Liver (tissue), 9 donors: Measurements from ENCODE around the gene POLR2L. TPM values are rescaled to one million over a fixed set of nuclear protein-coding genes. Genes with fewer than 3 reads are reported as not detected.

Experiments
- DNase-seq: peaks from one replicate; pipeline ENCODE4 v3.0.0-alpha.2; 2017; ENCODE audit warnings: low spot score
- H3K27ac ChIP-seq, 2 donors: one replicate each; pipeline ENCODE4 v1.7.0; 2013; ENCODE audit warnings: inconsistent platforms in 2 of 2, low read length in 2 of 2, control low read depth in 1 of 2, low read depth in 1 of 2, mild to moderate bottlenecking in 1 of 2
- H3K27me3 ChIP-seq, 4 donors: one replicate each; pipeline versions ENCODE4 v1.6.1 to v1.7.0; 2013; ENCODE audit warnings: low read length in 3 of 4, inconsistent platforms in 1 of 4, mild to moderate bottlenecking in 1 of 4, moderate library complexity in 1 of 4; ENCODE audit not compliant: control insufficient read depth in 4 of 4, insufficient read depth in 4 of 4
- H3K36me3 ChIP-seq, 4 donors: one replicate each; pipeline versions ENCODE4 v1.6.1 to v1.7.0; 2013; ENCODE audit warnings: low read length in 3 of 4, mild to moderate bottlenecking in 3 of 4, low read depth in 1 of 4, moderate library complexity in 1 of 4; ENCODE audit not compliant: control insufficient read depth in 4 of 4, insufficient read depth in 3 of 4
- H3K4me1 ChIP-seq, 4 donors: one replicate each; pipeline versions ENCODE4 v1.6.1 to v1.7.0; 2013; ENCODE audit warnings: low read length in 3 of 4, mild to moderate bottlenecking in 3 of 4, moderate library complexity in 1 of 4; ENCODE audit not compliant: control insufficient read depth in 4 of 4, insufficient read depth in 4 of 4
- H3K4me3 ChIP-seq, 3 donors: one replicate each; pipeline versions ENCODE4 v1.6.1 to v1.7.0; 2013; ENCODE audit warnings: low read length in 3 of 3, control low read depth in 1 of 3, low read depth in 1 of 3, mild to moderate bottlenecking in 1 of 3
- H3K9ac ChIP-seq, 2 donors: one replicate each; pipeline ENCODE4 v1.7.0; 2013; ENCODE audit warnings: low read length in 2 of 2, mild to moderate bottlenecking in 2 of 2, moderate library complexity in 2 of 2, control low read depth in 1 of 2, low read depth in 1 of 2
- H3K9me3 ChIP-seq, 4 donors: one replicate each; pipeline versions ENCODE4 v1.6.1 to v1.7.0; 2013; ENCODE audit warnings: low read length in 3 of 4; ENCODE audit not compliant: control insufficient read depth in 4 of 4
- ATF3 ChIP-seq: IDR thresholded peaks from 2 replicates; pipeline ENCODE4 v1.6.1; 2016; ENCODE audit warnings: antibody characterized with exemption
- CTCF ChIP-seq: fragments of 150-350 bp; IDR thresholded peaks from 2 replicates; pipeline ENCODE4 v1.5.1; 2017; ENCODE audit warnings: improper control_type of control experiment, low read depth, low read length; ENCODE audit not compliant: missing input control
- EGR1 ChIP-seq, 2 donors: IDR thresholded peaks; 2 replicates each; pipeline ENCODE4 v1.6.1; 2016 to 2018; ENCODE audit warnings: antibody characterized with exemption in 2 of 2, low read depth in 2 of 2
- GABPA ChIP-seq, 2 donors: IDR thresholded peaks in 1 of 2; conservative IDR thresholded peaks in 1 of 2; 2 replicates each; pipeline ENCODE4 v1.6.1; 2016; ENCODE audit warnings: antibody characterized with exemption in 2 of 2, mild to moderate bottlenecking in 1 of 2, moderate library complexity in 1 of 2
- HNF4A ChIP-seq, 2 donors: conservative IDR thresholded peaks; 2 replicates each; pipeline ENCODE4 v1.6.1; 2016; ENCODE audit warnings: antibody characterized with exemption in 2 of 2, mild to moderate bottlenecking in 2 of 2
- HNF4G ChIP-seq: IDR thresholded peaks from 2 replicates; pipeline ENCODE4 v1.6.1; 2016; ENCODE audit warnings: antibody characterized with exemption
- JUND ChIP-seq, 2 donors: IDR thresholded peaks; 2 replicates each; pipeline ENCODE4 v1.6.1; 2016; ENCODE audit warnings: antibody characterized with exemption in 2 of 2
- MAX ChIP-seq: IDR thresholded peaks from 2 replicates; pipeline ENCODE4 v1.6.1; 2016; ENCODE audit warnings: antibody characterized with exemption
- NR2F2 ChIP-seq: IDR thresholded peaks from 2 replicates; pipeline ENCODE4 v1.6.1; 2016; ENCODE audit warnings: antibody characterized with exemption
- RAD21 ChIP-seq, 2 donors: IDR thresholded peaks; 2 replicates each; pipeline ENCODE4 v1.6.1; 2016; ENCODE audit warnings: antibody characterized with exemption in 2 of 2, mild to moderate bottlenecking in 2 of 2
- RXRA ChIP-seq, 2 donors: IDR thresholded peaks; 2 replicates each; pipeline ENCODE4 v1.6.1; 2017 to 2018; ENCODE audit warnings: antibody characterized with exemption in 2 of 2, mild to moderate bottlenecking in 1 of 2
- SP1 ChIP-seq: IDR thresholded peaks from 2 replicates; pipeline ENCODE4 v1.6.1; 2018; ENCODE audit warnings: antibody characterized with exemption, mild to moderate bottlenecking
- TAF1 ChIP-seq: conservative IDR thresholded peaks from 2 replicates; pipeline ENCODE4 v1.6.1; 2016; ENCODE audit warnings: antibody characterized with exemption, mild to moderate bottlenecking
- YY1 ChIP-seq: IDR thresholded peaks from 2 replicates; pipeline ENCODE4 v1.6.1; 2016; ENCODE audit warnings: antibody characterized with exemption, mild to moderate bottlenecking
- ZBTB33 ChIP-seq: IDR thresholded peaks from 2 replicates; pipeline ENCODE4 v1.6.1; 2016; ENCODE audit warnings: antibody characterized with exemption
- WGBS: extraction: QIAGEN DNeasy Blood & Tissue Kit; methylation state at CpG from one replicate; pipeline ENCODE4 v1.1.7; 2013; 5-methylcytosine and 5-hydroxymethylcytosine counted together
- polyA plus RNA-seq, 2 donors: library from polyadenylated mRNA; stranded (reverse) in 1 of 2; unstranded in 1 of 2; fragments of 200-250 nt in 1 of 2; fragments of >200 nt in 1 of 2; fragmentation: Nextera tagmentation in 1 of 2; extraction: Ambion mirVana in 1 of 2; gene quantifications; one replicate each; pipeline versions ENCODE4 v1.2.1 to v1.2.3, GENCODE V29; 2013 to 2015
- total RNA-seq, 2 donors: library from RNA; depleted of rRNA; stranded (reverse); fragments of >200 nt; gene quantifications; one replicate each; pipeline ENCODE4 v1.2.3, GENCODE V29; 2014
- donor health status: healthy.
- donor health status: healthy.
- donor health status: healthy.
- donor health status: healthy.
- donor health status: healthy.

The POLR2L gene
- total and polyA plus RNA-seq, 4 donors = 28.1 to 230 (median 106) TPM

- Histone ChIP-seq H3K4me1 (no peaks in the 10 kb centered on the region), H3K27ac (no peak overlapping the region), H3K27me3 (no peaks in the 10 kb centered on the region), H3K4me3 (no peak overlapping the region), H3K36me3 (peaks cover 0 to 9% (median 0%) of the 10 kb centered on the region in 4 donors), H3K9me3 (no peaks in the 10 kb centered on the region), H3K9ac (no peak overlapping the region)
- TF ChIP-seq HNF4G (no peak), JUND (IDR thresholded peaks at IDR 0.05) (no peak), CTCF (no peak), GABPA (IDR thresholded peaks at IDR 0.05 in 1 of 2, conservative IDR thresholded peaks at IDR 0.05 in 1 of 2) (no peak), ZBTB33 (no peak), RAD21 (IDR thresholded peaks at IDR 0.05) (no peak), EGR1 (IDR thresholded peaks at IDR 0.05; ENCODE audit: low read depth in 2 of 2) (no peak)
- no peak for DNase-seq
- WGBS = 91% methylated on average over 12 of the region's 12 CpGs
These were observed 26.5 kb upstream of the POLR2L start for GRCh38 chr11:868802-869201.

GRCh38 chr11:868394-868793, 26.1 kb upstream of the POLR2L start:
- no peaks in the 10 kb centered on the region for H3K27me3 ChIP-seq
- no peak for TF ChIP-seq ATF3
- TF ChIP-seq NR2F2 = no peak
- no peak for TF ChIP-seq CTCF
- TF ChIP-seq GABPA (IDR thresholded peaks at IDR 0.05 in 1 of 2, conservative IDR thresholded peaks at IDR 0.05 in 1 of 2) = no peak
- H3K9me3 ChIP-seq = no peaks in the 10 kb centered on the region
- H3K27ac ChIP-seq = no peak overlapping the region
- DNase-seq = no peak
- H3K4me3 ChIP-seq = no peak overlapping the region
- peaks cover 0 to 9% (median under 1%) of the 10 kb centered on the region in 4 donors for H3K36me3 ChIP-seq
- H3K4me1 ChIP-seq = no peaks in the 10 kb centered on the region
- no peak overlapping the region for H3K9ac ChIP-seq
- WGBS = 93% methylated on average over 17 of the region's 17 CpGs

GRCh38 chr11:867856-868358, 25.6 kb upstream of the POLR2L start:
- Histone ChIP-seq H3K4me1 (no peaks in the 10 kb centered on the region), H3K36me3 (peaks cover 0 to 9% (median under 1%) of the 10 kb centered on the region in 4 donors), H3K9ac (no peak overlapping the region), H3K4me3 (no peak overlapping the region), H3K27ac (no peak overlapping the region), H3K9me3 (no peaks in the 10 kb centered on the region), H3K27me3 (no peaks in the 10 kb centered on the region)
- DNase-seq = no peak
- 91% methylated on average over 8 of the region's 8 CpGs for WGBS
- TF ChIP-seq HNF4A (conservative IDR thresholded peaks at IDR 0.05) (no peak), YY1 (no peak), TAF1 (no peak), GABPA (IDR thresholded peaks at IDR 0.05 in 1 of 2, conservative IDR thresholded peaks at IDR 0.05 in 1 of 2) (no peak), MAX (no peak), RXRA (IDR thresholded peaks at IDR 0.05) (no peak), ATF3 (no peak), ZBTB33 (no peak), JUND (IDR thresholded peaks at IDR 0.05) (no peak), SP1 (no peak)
